Islet precursor cell (in vitro differentiated cells): ENCODE results near the gene CCDC85B.

ENCODE experiments used
- DNase-seq: peaks from one replicate; pipeline ENCODE4 v3.0.0-alpha.2; 2018

CCDC85B gene

GRCh38 chr11:65912845-65913244 lies 22.4 kb downstream of the CCDC85B start:
- no peak for DNase-seq

DNA sequence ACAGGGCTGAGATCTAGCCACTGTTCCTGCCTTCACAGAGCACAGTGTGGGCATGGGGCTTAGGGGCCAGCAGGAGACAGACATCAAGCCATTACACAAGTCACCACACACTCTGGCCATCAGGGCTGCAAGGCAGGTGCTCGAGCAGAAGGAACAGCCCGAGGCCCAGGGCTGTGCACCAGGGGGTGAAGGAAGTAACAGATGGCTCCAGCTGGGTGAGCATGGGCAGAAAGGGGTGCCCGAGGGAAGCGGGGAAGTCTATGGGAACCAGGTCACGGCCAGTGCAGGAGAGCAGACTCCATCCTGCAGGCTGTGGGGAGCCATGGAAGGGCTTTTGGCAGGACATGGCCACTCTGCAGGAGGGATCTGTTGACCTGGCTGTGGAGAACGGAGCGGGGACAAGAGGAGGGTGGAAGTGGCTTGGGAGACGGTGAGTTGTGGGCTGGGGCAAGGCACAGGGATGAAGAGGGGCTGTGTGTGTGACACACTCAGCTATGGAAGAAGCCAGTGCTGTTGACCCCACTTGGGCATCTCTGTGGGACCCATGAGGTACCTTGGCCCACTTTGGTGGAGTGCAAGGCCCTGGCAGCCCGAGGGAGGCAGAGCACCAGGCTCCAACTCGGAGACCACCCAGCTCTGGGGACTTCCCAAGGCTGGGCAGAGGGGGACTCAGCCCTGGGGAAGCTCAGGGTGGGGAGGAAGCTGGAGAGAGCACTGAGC lies 24.8 kb downstream of the CCDC85B start:
- no peak for DNase-seq

DNA sequence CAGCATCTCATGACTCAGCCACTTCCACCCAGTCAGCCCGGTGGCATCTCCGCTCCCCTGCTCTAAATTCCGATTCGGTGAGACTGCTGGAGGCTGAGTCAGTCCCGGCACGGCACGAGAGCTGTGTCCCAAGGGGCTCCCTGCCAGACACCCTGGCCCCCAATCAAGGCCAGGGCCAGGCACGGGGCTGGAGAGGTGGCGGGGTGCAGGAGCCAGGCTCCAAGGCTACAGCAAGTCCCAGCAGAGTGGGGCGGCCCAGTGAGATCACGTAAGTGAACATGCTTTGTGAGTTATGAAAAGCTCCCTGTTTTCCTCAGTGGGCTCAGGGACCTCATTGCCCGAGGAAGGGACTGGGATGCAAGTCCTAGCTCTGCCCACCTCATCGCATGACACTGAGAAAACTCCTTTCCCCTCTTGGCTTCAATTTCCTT lies 25.4 kb downstream of the CCDC85B start:
- DNase-seq: peak; percentile 98

- no peak for DNase-seq
Observed at GRCh38 chr11:65916391-65916790, 25.9 kb downstream of the CCDC85B start.

GRCh38 chr11:65917077-65917433 lies 26.6 kb downstream of the CCDC85B start:
- no peak for DNase-seq

DNA sequence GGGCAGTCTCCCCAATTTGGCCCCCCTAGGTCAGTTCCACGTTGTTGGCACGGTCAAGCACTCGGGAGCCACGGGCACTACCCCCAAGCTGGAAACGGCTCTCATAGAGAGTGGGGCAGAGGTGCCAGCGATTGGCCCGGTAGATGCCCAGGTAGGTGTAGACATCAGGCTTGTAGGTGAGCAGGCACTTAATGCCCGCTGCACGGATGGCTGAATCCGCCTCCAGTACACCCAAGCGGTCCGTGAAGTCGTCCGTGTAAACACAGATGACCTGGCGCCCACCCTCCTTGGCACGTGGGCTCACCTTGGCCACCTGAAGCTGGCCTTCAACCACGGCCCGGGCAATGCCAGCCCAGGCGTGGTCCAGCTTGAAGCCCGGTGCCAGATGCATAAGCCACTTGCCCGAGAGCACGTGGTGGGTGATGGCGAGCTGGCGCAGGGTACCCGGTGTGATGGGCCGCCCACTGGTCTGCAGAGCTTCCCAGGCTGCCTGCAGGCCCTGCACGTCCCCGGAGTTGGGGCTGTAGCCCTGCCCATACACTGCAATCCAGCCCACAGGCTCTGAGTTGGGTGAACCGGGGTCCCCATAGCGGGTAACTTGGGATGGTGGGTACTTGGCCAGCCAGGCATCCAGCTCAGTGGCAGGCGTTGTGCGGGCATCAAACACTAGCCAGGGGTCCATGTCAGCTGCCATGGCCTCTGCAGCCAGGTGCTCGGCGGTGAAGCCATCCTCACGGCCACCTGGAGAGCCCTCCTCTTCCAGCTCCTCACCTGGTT lies 27.1 kb downstream of the CCDC85B start:
- no peak for DNase-seq

DNA sequence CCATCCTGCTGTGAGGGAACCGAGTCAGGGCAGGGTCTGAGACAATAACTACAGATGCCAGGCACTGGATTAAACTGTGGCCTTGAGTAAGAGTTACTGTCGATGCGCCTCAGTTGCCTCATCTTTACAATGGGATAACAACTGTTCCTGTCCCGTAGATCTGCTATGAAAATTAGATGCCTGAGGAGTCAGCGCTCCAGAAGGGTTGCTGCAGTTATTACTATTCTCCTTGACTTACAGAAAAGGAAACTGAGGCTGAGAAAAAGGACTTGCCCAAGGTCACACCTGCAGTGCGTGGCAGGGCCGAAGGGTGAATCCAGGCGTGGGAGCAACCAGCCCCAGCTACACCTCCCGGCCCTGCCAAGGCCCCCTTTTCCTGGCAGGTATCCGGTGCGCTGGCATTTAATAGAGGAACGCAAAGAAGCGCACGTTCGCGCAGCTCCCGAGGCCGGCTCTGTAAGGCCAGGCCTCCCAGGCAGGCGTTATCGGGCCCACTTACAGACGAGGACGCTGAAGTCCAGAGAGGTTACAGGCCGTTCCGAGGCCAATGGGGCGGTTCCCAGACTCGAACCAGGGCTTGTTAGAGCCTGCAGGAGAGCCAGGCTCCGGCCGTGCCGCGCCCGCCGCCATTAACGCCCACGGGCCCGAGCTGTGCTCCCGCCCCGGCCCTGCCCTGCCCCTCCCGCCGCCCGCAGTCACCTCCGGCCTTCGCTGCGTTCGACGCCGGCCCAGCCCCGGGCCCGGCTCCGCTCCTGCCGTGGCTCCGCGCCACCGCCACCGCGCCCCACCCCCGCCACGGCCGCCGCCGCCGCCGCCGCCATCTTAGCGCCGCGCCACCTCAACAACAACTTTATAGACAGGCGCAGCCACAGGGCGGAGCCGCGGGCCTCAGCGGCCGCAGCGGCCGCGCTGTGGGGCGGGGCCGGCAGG lies 28.0 kb downstream of the CCDC85B start, which contains the start of gene C11orf68:
Gene C11orf68, minus strand, starts transcription at position 852 of the 930 bp plus-strand sequence. Its CDS starts 31 bp downstream, at position 821.
- peak; percentile 69 for DNase-seq

DNA sequence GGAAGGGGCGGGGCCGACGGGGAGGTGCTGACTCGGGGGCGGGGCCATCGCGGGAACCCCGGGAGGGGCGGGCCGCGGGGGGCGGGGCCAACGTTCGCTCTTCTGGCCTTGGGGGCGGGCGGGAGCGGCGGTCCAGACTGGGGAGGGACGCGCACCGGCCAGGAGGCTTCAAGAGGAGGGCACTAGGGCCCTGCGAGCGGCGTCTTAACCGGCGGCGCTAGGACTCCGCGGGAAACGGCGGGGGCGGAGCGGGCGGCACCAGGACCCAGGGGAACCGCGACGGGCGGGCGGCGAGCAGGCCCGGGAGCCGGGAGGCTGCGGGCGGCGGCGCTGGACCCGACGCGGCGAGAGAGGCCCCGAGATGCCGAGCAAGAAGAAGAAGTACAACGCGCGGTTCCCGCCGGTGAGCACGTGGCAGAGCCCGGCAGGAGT lies 28.7 kb downstream of the CCDC85B start, which contains the start of gene DRAP1:
Gene DRAP1, plus strand, starts transcription at position 286 of the 432 bp plus-strand sequence. Its CDS starts 76 bp downstream, at position 362.
- peak; percentile 99 for DNase-seq

DNA sequence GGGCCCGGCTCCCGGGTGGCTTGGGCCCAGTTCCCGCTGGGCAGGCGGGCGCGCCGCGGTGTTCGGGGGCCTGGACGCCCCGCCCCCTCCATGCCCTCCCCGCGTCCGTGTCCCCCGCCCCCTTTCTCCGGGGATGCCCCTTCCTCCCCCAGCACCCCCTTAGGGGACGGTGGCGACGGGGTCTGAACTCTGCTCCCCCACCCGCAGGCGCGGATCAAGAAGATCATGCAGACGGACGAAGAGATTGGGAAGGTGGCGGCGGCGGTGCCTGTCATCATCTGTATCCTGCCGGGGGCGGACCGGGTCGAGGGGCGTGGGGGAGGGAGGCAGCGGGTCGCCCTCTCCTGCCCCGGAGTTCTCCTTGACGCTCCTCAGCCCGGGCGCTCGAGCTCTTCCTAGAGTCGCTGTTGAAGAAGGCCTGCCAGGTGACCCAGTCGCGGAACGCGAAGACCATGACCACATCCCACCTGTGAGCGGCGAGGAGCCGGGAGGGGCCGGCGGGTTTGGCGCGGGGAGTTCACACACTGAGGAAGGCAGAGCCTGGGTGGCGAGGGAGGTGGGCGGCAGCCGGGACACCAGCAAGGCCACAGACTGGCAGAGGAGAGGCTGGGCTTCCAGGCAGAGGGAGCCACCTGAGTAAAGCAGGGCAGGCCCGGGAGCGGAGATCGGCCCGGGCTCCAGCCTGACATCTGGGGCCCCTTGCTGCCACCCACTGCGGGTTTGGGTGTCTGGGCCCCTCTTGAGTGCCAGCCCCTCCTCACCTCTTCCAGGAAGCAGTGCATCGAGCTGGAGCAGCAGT lies 29.3 kb downstream of the CCDC85B start:
- peak; percentile 74 for DNase-seq

- no peak for DNase-seq
Observed at GRCh38 chr11:65920372-65920802, 29.9 kb downstream of the CCDC85B start.

DNA sequence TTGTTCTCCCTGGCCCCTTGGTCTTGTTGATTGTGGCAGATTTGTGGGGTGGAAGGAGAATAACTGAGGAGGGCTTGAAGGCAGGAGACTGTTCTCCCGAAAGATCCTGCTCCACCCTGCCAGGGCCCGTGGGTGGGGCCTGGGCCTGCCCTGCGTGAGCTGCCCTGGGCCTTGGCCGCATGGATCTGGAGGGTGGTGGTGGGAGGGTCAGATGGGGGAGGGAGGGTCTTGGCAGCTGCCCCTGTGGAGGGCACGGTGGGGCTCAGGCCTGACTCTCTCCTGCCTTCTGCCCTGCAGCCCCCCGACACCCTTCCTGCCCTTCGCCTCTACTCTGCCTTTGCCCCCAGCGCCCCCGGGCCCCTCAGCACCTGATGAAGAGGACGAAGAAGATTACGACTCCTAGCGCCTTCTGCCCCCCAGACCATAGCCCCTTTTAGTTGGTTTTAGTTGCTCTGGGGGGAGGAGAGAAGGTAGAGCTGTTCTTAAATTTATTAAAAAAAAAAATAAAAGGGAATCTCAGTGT lies 30.6 kb downstream of the CCDC85B start:
- DNase-seq: no peak

- DNase-seq: no peak
Observed at GRCh38 chr11:65921876-65922275, 31.4 kb downstream of the CCDC85B start.

- no peak for DNase-seq
Observed at GRCh38 chr11:65922565-65922964, 32.1 kb downstream of the CCDC85B start.

- no peak for DNase-seq
Observed at GRCh38 chr11:65925397-65925796, 34.9 kb downstream of the CCDC85B start.

- no peak for DNase-seq
Observed at GRCh38 chr11:65927904-65928397, 37.5 kb downstream of the CCDC85B start.

DNA sequence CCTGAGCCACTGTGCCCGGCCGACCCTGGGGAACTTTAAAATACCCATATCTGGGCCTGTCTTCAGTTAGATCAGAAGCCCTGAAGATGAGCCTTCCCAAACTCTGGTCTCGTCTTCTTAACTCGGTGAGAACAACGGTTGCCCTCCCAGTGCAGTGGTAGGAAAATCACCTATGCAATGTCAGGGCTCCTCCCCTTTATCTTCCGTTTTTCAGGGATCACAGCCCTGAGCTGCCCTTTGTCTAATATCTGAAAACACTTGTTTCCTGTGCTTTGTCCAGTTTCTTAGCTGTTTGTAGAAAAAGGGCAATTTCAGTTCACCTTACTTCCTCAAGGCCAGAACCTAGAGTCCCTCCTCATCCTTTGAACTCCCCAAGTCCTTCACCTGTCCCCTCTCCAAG lies 38.2 kb downstream of the CCDC85B start:
- DNase-seq: no peak

DNA sequence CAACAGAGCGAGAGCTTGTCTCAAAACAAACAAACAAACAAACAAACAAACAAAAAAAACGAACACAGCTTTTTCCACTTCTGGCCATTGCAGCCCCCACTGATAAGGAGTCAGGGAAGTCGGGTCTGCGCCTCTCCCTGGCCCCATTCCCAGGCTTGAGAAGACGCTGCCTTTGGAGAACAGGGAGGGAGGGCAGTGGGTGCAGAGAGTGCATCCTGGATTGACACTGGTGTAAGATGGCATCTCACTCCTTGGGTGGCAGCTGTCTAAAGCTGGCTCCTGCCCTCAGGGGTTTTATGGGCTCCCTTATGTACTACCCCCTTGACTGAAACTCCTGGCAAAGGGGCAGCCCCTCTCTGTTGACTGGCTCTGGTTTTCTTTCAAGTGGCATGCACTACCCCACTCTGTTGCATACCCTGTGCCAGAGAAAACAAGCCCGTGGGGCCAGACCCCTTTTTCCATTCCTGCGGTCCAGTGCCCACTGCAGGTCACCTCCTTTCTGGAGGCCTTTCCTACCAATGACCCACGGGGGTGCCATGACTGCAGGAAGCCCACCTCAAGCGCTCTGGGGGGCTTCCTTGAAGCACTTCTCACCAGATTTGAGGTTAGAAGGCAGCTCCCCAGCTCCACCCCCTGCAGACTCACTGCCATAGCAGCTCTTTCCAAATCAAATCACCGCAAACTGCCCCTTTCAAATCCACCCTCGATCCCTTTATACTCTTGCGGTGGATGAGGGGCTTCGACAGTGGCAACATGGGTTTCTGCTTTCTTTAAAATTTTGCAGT lies 41.5 kb downstream of the CCDC85B start:
- DNase-seq: no peak

DNA sequence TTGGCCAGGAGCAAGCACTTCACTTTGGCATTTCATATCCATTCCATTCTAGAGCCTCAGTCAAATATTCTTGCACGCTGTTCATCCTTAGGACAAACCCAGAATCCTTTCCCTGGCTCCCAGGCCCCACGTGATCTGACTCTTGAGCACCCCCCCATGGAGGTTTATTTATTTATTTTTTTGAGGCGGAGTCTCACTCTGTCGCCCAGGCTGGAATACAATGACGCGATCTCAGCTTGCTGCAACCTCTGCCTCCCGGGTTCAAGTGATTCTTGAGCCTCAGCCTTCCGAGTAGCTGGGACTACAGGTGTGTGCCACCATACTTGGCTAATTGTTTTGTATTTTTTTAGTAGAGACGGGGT lies 42.1 kb downstream of the CCDC85B start:
- no peak for DNase-seq

DNA sequence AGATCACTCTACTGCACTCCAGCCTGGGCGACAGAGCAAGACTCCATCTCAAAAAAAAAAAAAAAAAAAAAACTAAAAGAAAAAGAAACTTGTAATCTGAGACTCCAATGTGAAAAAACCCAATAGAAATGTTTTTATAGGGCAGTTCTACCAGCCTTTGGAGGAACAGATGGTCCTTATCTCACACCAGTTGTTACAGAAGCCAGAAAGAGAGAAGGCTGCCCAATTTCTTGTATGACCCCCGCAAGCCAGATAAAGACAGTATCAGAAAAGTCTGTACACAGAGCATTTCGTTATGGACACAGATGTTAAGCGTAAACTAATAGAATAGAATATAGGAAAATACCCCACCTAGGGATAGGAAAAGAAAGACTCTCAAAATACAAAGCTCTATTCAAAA lies 43.5 kb downstream of the CCDC85B start:
- no peak for DNase-seq

- DNase-seq: no peak
Observed at GRCh38 chr11:65937766-65938165, 47.3 kb downstream of the CCDC85B start.
